Fibroblast of lung (primary cell): ENCODE data around the gene UNC79. TPM values are rescaled to one million over a fixed set of nuclear protein-coding genes. Genes with fewer than 3 reads are reported as not detected.

Experiments used
- DNase-seq, 2 donors: peaks; one replicate each; pipeline versions ENCODE4 v3.0.0 to v3.0.0-alpha.2; 2010; ENCODE audit warnings: low read depth in 2 of 2
- H2AFZ ChIP-seq: 2 replicates; pipeline ENCODE4 v1.5.1; 2012; ENCODE audit warnings: low read length, control low read depth, inconsistent platforms
- H3K27ac ChIP-seq: 2 replicates; pipeline ENCODE4 v1.5.1; 2011; ENCODE audit warnings: low read length, control low read depth; ENCODE audit not compliant: insufficient read depth
- H3K27me3 ChIP-seq: 2 replicates; pipeline ENCODE4 v1.5.1; 2011; ENCODE audit warnings: mild to moderate bottlenecking, low read length; ENCODE audit not compliant: control insufficient read depth, insufficient read depth
- H3K36me3 ChIP-seq: 2 replicates; pipeline ENCODE4 v1.5.1; 2011; ENCODE audit warnings: low read length; ENCODE audit not compliant: control insufficient read depth, insufficient read depth
- H3K4me1 ChIP-seq: 2 replicates; pipeline ENCODE4 v1.5.1; 2011; ENCODE audit warnings: low read length; ENCODE audit not compliant: control insufficient read depth, insufficient read depth; ENCODE audit errors: extremely low read depth
- H3K4me2 ChIP-seq: 2 replicates; pipeline ENCODE4 v1.5.1; 2011; ENCODE audit warnings: low read length, control low read depth; ENCODE audit not compliant: insufficient read depth; ENCODE audit errors: extremely low read depth
- H3K4me3 ChIP-seq, 4 experiments: fragments of 200-600 bp in 1 of 4; sonication (generic) in 1 of 4; replicated peaks in 1 of 4; 2 replicates each; pipeline ENCODE4 v1.5.1; 2011 to 2016; ENCODE audit warnings: low read length in 4 of 4, low read depth in 3 of 4, mild to moderate bottlenecking in 3 of 4, control low read depth in 2 of 4, inconsistent platforms in 1 of 4, mixed read lengths in 1 of 4; ENCODE audit not compliant: insufficient read depth in 1 of 4; ENCODE audit errors: control extremely low read depth in 1 of 4
- H3K79me2 ChIP-seq: 2 replicates; pipeline ENCODE4 v1.5.1; 2012; ENCODE audit warnings: mild to moderate bottlenecking, low read length, inconsistent platforms; ENCODE audit not compliant: control insufficient read depth, insufficient read depth
- H3K9ac ChIP-seq: 2 replicates; pipeline ENCODE4 v1.5.1; 2011; ENCODE audit warnings: mild to moderate bottlenecking, low read length, control low read depth; ENCODE audit not compliant: insufficient read depth
- H3K9me3 ChIP-seq: 2 replicates; pipeline ENCODE4 v1.5.1; 2012; ENCODE audit warnings: low read depth, low read length; ENCODE audit not compliant: control insufficient read depth, insufficient read depth
- H4K20me1 ChIP-seq: 2 replicates; pipeline ENCODE4 v1.5.1; 2011; ENCODE audit warnings: low read length; ENCODE audit not compliant: control insufficient read depth, insufficient read depth; ENCODE audit errors: extremely low read depth
- EZH2 ChIP-seq: IDR thresholded peaks from 2 replicates; pipeline ENCODE4 v1.5.1; 2012; ENCODE audit warnings: low read length, control low read depth, mild to moderate bottlenecking; ENCODE audit errors: missing control alignments
- polyA plus RNA-seq, 2 donors: library from polyadenylated mRNA; depleted of rRNA in 1 of 2; stranded (reverse) in 1 of 2; unstranded in 1 of 2; fragments of >200 nt; gene quantifications; 2 replicates each; pipeline ENCODE4 v1.2.1, GENCODE V29; 2011 to 2012; ENCODE audit warnings: missing spikeins in 1 of 2
- total RNA-seq: library from RNA; depleted of rRNA; stranded (reverse); fragments of >200 nt; gene quantifications from 2 replicates; pipeline ENCODE4 v1.2.1, GENCODE V29; 2014
- TF ChIP-seq, protein P1 (sequence below), 2 donors: IDR thresholded peaks in 1 of 2; conservative IDR thresholded peaks in 1 of 2; 1 replicate in 1 of 2; 2 replicates in 1 of 2; pipeline ENCODE4 v1.5.1; 2011 to 2012; ENCODE audit warnings: low read length in 2 of 2, control low read depth in 1 of 2, inconsistent platforms in 1 of 2, low read depth in 1 of 2, mild to moderate bottlenecking in 1 of 2

UNC79 gene
- total and polyA plus RNA-seq, 2 donors (not counting 1 experiment from before 2014, with no cell fraction given), result 0.02 to 0.17 TPM

DNA sequence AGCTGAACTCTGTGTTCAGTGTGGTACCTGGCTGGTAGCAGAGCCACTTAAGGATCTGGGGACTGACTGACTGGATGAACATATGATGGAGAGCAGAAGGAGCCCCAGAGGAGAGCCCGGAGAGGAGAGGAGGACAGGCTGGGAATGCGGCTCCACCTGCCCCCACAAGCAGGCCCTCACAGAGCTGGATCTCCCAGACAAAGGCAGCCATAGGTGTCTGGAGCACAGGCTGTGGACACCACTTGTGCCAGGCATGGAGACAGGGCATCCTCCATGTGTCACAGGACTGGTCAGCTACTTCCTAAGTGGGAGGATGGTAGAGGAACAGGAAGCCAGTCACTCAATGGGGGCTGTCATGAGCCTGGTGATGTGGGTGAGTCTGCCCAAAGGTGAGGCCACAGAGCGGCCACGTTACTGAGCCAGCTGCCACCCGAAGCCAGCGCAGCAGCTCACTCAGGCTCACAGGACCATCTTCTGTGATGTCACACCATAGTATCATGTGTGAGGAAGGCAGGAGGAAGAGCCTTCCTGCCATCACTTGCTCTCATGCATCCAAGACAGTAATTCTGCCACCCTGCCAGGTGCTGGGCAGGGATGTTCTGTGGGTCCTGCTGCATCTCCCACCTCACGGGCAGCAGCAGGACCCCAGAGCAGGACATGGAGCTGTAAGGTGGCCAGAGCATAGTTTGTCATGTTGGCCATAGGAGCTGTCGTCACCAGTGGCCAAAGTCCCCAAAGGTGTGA lies 285.4 kb downstream of the UNC79 start:
- H3K9me3 ChIP-seq, result no peaks in the 10 kb centered on the region
- TF ChIP-seq EZH2, result no peak
- TF ChIP-seq, protein P1, sequence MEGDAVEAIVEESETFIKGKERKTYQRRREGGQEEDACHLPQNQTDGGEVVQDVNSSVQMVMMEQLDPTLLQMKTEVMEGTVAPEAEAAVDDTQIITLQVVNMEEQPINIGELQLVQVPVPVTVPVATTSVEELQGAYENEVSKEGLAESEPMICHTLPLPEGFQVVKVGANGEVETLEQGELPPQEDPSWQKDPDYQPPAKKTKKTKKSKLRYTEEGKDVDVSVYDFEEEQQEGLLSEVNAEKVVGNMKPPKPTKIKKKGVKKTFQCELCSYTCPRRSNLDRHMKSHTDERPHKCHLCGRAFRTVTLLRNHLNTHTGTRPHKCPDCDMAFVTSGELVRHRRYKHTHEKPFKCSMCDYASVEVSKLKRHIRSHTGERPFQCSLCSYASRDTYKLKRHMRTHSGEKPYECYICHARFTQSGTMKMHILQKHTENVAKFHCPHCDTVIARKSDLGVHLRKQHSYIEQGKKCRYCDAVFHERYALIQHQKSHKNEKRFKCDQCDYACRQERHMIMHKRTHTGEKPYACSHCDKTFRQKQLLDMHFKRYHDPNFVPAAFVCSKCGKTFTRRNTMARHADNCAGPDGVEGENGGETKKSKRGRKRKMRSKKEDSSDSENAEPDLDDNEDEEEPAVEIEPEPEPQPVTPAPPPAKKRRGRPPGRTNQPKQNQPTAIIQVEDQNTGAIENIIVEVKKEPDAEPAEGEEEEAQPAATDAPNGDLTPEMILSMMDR (conservative IDR thresholded peaks at IDR 0.05 in 1 of 2, IDR thresholded peaks at IDR 0.05 in 1 of 2; ENCODE audit: low read depth in 1 of 2, low read length in 2 of 2), result no peak
- no peaks in the 10 kb centered on the region for H3K27me3 ChIP-seq
- H3K79me2 ChIP-seq, result no peaks in the 10 kb centered on the region
- H3K4me1 ChIP-seq, result no peaks in the 10 kb centered on the region
- no peak overlapping the region for H3K4me3 ChIP-seq
- DNase-seq, result no peak
- H3K27ac ChIP-seq, result no peak overlapping the region
- no peak overlapping the region for H2AFZ ChIP-seq
- no peaks in the 10 kb centered on the region for H3K36me3 ChIP-seq
- no peaks in the 10 kb centered on the region for H4K20me1 ChIP-seq
- no peak overlapping the region for H3K9ac ChIP-seq
- no peak overlapping the region for H3K4me2 ChIP-seq

DNA sequence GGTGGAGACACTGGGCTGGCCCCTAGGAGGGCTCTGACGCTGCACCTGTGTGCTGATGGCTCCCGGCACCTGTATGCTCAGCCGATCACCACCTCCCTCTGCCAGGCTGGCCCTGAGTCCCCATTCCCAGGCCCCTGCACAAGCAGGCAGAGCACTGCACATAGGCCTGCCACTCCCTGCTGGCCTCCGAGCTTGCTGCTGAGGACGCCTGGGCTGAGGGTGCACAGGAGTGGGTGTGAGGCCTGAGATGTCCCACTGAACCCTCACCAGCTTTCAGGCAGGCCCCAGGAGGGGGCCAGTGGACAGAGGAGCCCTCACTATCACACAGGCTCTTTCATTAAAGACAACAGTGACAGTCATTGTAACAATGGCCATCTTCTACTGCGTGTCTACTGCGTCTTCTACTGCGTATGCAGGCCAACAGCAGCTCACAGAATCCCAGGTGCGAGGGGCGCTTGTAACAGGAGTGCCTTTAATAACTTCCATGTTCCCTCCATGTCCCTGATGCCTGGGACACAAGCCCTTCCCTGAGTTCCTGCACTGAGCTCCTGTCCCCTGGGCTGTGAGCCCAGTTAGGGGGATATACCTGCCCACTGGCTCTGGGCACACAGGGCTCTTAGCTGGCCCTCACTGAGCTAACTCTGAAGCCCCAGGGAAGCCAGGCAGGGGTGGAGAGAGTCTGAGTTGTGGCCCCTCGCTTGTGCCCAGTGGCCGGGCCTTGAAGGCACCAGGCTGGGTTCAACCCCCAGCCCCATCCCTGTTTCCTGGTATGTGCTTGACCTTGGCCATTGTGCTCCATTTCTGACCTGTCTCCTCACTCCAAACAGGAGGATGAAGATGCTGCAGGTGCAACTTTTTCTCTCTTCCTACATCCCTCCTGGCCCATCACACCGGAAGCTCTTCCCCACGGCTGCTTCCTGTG lies 286.3 kb downstream of the UNC79 start:
- H3K4me2 ChIP-seq, result no peak overlapping the region
- H3K27me3 ChIP-seq, result no peaks in the 10 kb centered on the region
- DNase-seq, result no peak
- no peak overlapping the region for H3K9ac ChIP-seq
- no peak for TF ChIP-seq EZH2
- TF ChIP-seq, protein P1 (conservative IDR thresholded peaks at IDR 0.05 in 1 of 2, IDR thresholded peaks at IDR 0.05 in 1 of 2; ENCODE audit: low read depth in 1 of 2, low read length in 2 of 2), result no peak
- no peak overlapping the region for H2AFZ ChIP-seq
- H3K4me3 ChIP-seq, result no peak overlapping the region
- no peak overlapping the region for H3K27ac ChIP-seq
- no peaks in the 10 kb centered on the region for H3K36me3 ChIP-seq
- H3K4me1 ChIP-seq, result no peaks in the 10 kb centered on the region
- no peaks in the 10 kb centered on the region for H3K9me3 ChIP-seq
- no peaks in the 10 kb centered on the region for H3K79me2 ChIP-seq
- no peaks in the 10 kb centered on the region for H4K20me1 ChIP-seq

DNA sequence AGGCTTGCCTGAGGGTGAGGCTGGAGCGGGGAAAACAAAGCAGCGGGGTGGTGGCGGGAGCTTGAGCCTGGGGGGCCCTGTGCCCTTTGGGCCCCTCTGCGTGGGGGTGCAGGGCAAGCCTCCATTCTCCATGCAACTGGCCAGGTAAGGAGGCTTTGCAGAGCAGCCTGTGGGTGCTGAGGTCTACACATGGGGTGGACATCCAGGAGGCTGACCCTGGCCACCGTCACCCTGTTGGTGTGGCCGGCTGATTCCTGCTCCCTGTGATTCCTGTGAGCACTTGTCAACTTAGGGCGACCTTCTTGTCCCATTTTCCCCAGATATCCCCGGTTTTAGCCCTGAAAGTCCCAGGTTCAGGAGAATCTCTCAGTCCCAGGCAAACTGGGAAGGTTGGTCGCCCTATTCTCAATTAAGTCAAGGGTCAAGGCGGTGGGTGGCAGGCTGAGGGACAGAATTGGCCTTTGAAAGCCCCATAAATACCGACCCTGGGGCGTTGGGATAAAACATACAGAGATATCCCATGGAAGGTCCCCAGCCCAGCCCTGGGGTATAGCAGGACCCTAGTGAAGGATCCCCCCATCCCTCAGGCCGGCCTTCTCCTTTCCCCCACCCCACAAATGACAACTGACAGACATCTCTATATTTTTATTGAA lies 287.1 kb downstream of the UNC79 start:
- H3K4me1 ChIP-seq, result no peaks in the 10 kb centered on the region
- H3K4me3 ChIP-seq, result no peak overlapping the region
- H4K20me1 ChIP-seq, result no peaks in the 10 kb centered on the region
- H3K27ac ChIP-seq, result no peak overlapping the region
- H3K36me3 ChIP-seq, result no peaks in the 10 kb centered on the region
- DNase-seq, result no peak
- no peak overlapping the region for H3K9ac ChIP-seq
- H3K27me3 ChIP-seq, result no peaks in the 10 kb centered on the region
- no peaks in the 10 kb centered on the region for H3K9me3 ChIP-seq
- H3K79me2 ChIP-seq, result no peaks in the 10 kb centered on the region
- H3K4me2 ChIP-seq, result no peak overlapping the region
- no peak overlapping the region for H2AFZ ChIP-seq
- TF ChIP-seq, protein P1 (conservative IDR thresholded peaks at IDR 0.05 in 1 of 2, IDR thresholded peaks at IDR 0.05 in 1 of 2; ENCODE audit: low read depth in 1 of 2, low read length in 2 of 2), result no peak
- TF ChIP-seq EZH2, result no peak
